Body of pancreas (tissue), 4 donors: Measurements from ENCODE around the gene JKAMP. TPM values are rescaled to one million over a fixed set of nuclear protein-coding genes. Genes with fewer than 3 reads are reported as not detected.

Experiments
- ATAC-seq: fragments of 150-250 bp; one replicate; pipeline ENCODE4 v1.9.1; 2016
- DNase-seq, 4 donors: peaks; one replicate each; pipeline ENCODE4 v3.0.0-alpha.2; 2019
- H3K27ac ChIP-seq, 4 donors: fragments of 200-600 bp; sonication (generic); 1 replicate in 3 of 4; 2 replicates in 1 of 4; pipeline versions ENCODE4 v1.5.1 to v1.6.1; 2016 to 2019; ENCODE audit warnings: mild to moderate bottlenecking in 1 of 4, mixed read lengths in 1 of 4, moderate library complexity in 1 of 4
- H3K27me3 ChIP-seq, 2 donors: fragments of 200-600 bp; sonication (generic); one replicate each; pipeline ENCODE4 v1.6.0; 2016; ENCODE audit warnings: mild to moderate bottlenecking in 1 of 2
- H3K36me3 ChIP-seq, 2 donors: fragments of 200-600 bp; sonication (generic); replicated peaks in 1 of 2; 2 replicates each; pipeline ENCODE4 v1.5.1; 2016; ENCODE audit warnings: low read depth in 2 of 2; ENCODE audit not compliant: insufficient read depth in 1 of 2
- H3K4me1 ChIP-seq: fragments of 200-600 bp; sonication (generic); one replicate; pipeline ENCODE4 v1.6.0; 2016
- H3K4me3 ChIP-seq, 2 donors: fragments of 200-600 bp; sonication (generic); 1 replicate in 1 of 2; 2 replicates in 1 of 2; pipeline ENCODE4 v1.5.1; 2016 to 2019
- H3K9me3 ChIP-seq, 3 donors: fragments of 200-600 bp; sonication (generic); 1 replicate in 2 of 3; 2 replicates in 1 of 3; pipeline ENCODE4 v1.5.1; 2016
- POLR2A ChIP-seq, 3 donors: fragments of 450-650 bp; IDR thresholded peaks; one replicate each; pipeline ENCODE4 v1.6.1; 2016; ENCODE audit warnings: antibody characterized with exemption in 3 of 3, mild to moderate bottlenecking in 2 of 3
- WGBS, 2 donors: methylation state at CpG; one replicate each; pipeline ENCODE4 v1.1.5; 2017; 5-methylcytosine and 5-hydroxymethylcytosine counted together
- intact Hi-C: fragments of 100-400 bp; cut with DNase I; formaldehyde crosslinking; loops from one replicate; pipeline ENCODE4 v1.15.1; 2023
- total RNA-seq, 2 donors: library from RNA; depleted of rRNA; stranded (reverse); fragments of >200 nt; gene quantifications; one replicate each; pipeline ENCODE4 v1.1.0, GENCODE V29; 2016
- TF ChIP-seq, protein P1 (sequence below), 7 experiments: fragments of 450-650 bp in 4 of 7; fragments of 200-600 bp in 3 of 7; sonication (generic) in 3 of 7; IDR thresholded peaks; one replicate each; pipeline ENCODE4 v1.5.1; 2016 to 2019; ENCODE audit warnings: antibody characterized with exemption in 7 of 7

JKAMP gene
- total RNA-seq, 2 donors from 2014 or later = 23.1 to 29.8 TPM

DNA sequence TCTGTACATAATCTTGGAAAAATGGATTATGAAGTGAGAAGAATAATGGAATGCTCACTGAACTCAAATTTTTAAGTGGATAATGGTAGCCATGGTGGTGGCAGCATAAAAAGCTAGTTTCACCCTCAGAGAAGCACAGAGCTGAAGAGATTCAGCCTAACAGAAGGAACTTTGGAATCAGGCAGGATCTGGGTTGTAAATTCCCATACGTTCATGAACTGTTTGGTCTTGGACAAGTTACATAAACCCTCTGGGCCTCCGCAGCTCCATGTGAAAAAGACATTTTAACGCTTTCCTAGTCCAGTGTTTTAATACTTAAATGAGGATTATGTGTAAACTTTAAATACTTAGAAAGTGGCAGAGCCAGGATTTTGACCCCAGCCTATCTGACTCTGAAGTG lies 26.6 kb downstream of the JKAMP start:
- Histone ChIP-seq H3K36me3 (no peaks in the 10 kb centered on the region), H3K27ac (no peak overlapping the region), H3K4me1 (no peaks in the 10 kb centered on the region), H3K9me3 (no peaks in the 10 kb centered on the region), H3K27me3 (no peaks in the 10 kb centered on the region), H3K4me3 (no peak overlapping the region)
- TF ChIP-seq, protein P1, sequence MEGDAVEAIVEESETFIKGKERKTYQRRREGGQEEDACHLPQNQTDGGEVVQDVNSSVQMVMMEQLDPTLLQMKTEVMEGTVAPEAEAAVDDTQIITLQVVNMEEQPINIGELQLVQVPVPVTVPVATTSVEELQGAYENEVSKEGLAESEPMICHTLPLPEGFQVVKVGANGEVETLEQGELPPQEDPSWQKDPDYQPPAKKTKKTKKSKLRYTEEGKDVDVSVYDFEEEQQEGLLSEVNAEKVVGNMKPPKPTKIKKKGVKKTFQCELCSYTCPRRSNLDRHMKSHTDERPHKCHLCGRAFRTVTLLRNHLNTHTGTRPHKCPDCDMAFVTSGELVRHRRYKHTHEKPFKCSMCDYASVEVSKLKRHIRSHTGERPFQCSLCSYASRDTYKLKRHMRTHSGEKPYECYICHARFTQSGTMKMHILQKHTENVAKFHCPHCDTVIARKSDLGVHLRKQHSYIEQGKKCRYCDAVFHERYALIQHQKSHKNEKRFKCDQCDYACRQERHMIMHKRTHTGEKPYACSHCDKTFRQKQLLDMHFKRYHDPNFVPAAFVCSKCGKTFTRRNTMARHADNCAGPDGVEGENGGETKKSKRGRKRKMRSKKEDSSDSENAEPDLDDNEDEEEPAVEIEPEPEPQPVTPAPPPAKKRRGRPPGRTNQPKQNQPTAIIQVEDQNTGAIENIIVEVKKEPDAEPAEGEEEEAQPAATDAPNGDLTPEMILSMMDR (IDR thresholded peaks at IDR 0.05) = no peak
- TF ChIP-seq POLR2A (IDR thresholded peaks at IDR 0.05) = no peak
- DNase-seq (no peak), ATAC-seq (no peak)
- intact Hi-C loops = no loop called here
- 57% methylated on average over 3 of the region's 3 CpGs for WGBS, 2 donors

GRCh38 chr14:59511916-59512575 lies 27.7 kb downstream of the JKAMP start:
- H3K4me1 ChIP-seq = no peaks in the 10 kb centered on the region
- DNase-seq (peak in 1 of 4 donors; percentile 12), ATAC-seq (no peak)
- intact Hi-C loops = no loop called here
- no peaks in the 10 kb centered on the region for H3K27me3 ChIP-seq
- no peaks in the 10 kb centered on the region for H3K9me3 ChIP-seq
- H3K36me3 ChIP-seq = no peaks in the 10 kb centered on the region
- no peak overlapping the region for H3K4me3 ChIP-seq
- no peak for TF ChIP-seq POLR2A (IDR thresholded peaks at IDR 0.05)
- TF ChIP-seq, protein P1 (IDR thresholded peaks at IDR 0.05) = peak in 5 of 7 experiments; percentile 16 to 26 (median 19)
- H3K27ac ChIP-seq = no peak overlapping the region
- WGBS, 2 donors = 61 to 64% methylated on average over 4 of the region's 4 CpGs

- intact Hi-C loops = no loop called here
- Histone ChIP-seq H3K36me3 (no peaks in the 10 kb centered on the region), H3K4me3 (no peak overlapping the region), H3K27ac (no peak overlapping the region), H3K9me3 (no peaks in the 10 kb centered on the region), H3K27me3 (no peaks in the 10 kb centered on the region), H3K4me1 (no peaks in the 10 kb centered on the region)
- DNase-seq (no peak), ATAC-seq (no peak)
- TF ChIP-seq, protein P1 (IDR thresholded peaks at IDR 0.05) = no peak
- TF ChIP-seq POLR2A (IDR thresholded peaks at IDR 0.05) = no peak
- WGBS, 2 donors = 71% methylated on average over 3 of the region's 3 CpGs
Observed at GRCh38 chr14:59520224-59520623, 35.9 kb downstream of the JKAMP start.

DNA sequence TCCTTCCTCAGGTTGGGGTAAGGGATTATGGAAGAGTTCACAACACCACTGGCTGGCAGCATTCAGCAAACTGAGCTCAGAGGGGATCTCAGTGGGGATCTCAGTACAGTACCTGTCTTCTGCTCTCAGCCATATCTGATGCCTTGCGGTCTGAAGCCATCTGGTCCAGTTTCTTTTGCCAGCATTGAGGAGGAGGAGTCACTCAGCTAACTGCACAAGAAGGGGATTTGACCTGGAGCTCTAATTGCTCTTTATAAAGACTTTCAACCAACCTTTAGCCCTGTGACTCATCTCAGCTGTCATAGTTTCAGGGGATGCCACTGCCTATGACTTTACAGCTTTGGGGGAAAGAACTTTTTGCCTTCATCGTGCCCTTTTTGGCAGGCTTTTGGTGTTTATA lies 44.9 kb downstream of the JKAMP start:
- H3K9me3 ChIP-seq = no peaks in the 10 kb centered on the region
- WGBS, 2 donors = 59 to 72% methylated on average over 2 of the region's 2 CpGs
- no peaks in the 10 kb centered on the region for H3K4me1 ChIP-seq
- intact Hi-C loops = no loop called here
- H3K36me3 ChIP-seq = no peaks in the 10 kb centered on the region
- DNase-seq (no peak), ATAC-seq (no peak)
- H3K27me3 ChIP-seq = no peaks in the 10 kb centered on the region
- no peak overlapping the region for H3K4me3 ChIP-seq
- no peak for TF ChIP-seq POLR2A (IDR thresholded peaks at IDR 0.05)
- TF ChIP-seq, protein P1 (IDR thresholded peaks at IDR 0.05) = no peak
- no peak overlapping the region for H3K27ac ChIP-seq

DNA sequence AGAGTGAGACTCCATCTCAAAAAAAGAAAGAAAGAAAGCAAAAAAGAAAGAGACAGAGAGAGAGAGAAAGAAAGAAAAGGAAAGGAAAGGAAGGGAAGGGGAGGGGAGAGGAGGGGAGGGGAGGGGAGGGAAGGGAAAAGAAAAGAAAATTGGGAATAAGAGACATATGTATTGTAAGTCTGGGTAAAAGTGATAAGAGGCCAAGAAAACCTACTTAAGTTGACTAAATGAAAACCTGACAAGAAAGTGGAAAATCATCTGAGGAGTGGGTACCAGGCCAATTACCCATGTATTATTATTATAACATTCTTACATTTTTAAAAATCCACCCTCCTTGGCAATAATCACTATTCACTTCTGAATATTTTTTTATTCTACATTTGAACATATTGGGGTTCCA lies 46.0 kb downstream of the JKAMP start:
- Histone ChIP-seq H3K27ac (no peak overlapping the region), H3K27me3 (no peaks in the 10 kb centered on the region), H3K4me1 (no peaks in the 10 kb centered on the region), H3K9me3 (no peaks in the 10 kb centered on the region), H3K36me3 (no peaks in the 10 kb centered on the region), H3K4me3 (no peak overlapping the region)
- DNase-seq (no peak), ATAC-seq (no peak)
- TF ChIP-seq POLR2A (IDR thresholded peaks at IDR 0.05) = no peak
- TF ChIP-seq, protein P1 (IDR thresholded peaks at IDR 0.05) = no peak
- intact Hi-C loops = no loop called here
